ENCODE data around the gene KLF3. TPM values are rescaled to one million over a fixed set of nuclear protein-coding genes. Genes with fewer than 3 reads are reported as not detected.

The KLF3 gene
- total and polyA plus RNA-seq, 2 of the 8 experiments (the other 6 are each of a cell fraction or from before 2014, with no cell fraction given): 8.0 to 14.9 TPM

DNA sequence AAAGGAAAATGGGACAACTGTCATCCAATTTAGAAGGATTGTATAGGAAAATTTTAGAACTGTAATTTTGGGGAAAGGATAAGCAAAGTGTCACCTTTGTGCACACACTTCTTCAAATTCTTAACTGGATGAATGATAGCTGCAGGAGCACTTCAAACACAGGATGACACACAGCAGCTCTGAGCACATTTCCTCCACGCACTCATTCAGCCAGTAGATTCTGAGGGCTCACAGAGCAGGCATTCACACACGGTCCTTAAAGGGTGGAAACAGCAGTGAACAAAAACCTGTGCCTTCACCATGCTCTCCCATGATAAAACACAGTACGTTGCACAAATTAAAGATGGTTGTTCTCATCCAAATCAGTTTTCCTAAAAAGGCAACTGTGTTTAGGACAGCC lies 38.5 kb upstream of the KLF3 start:
- no peak overlapping the region for H2BK12ac ChIP-seq (ENCODE audit: low read depth, low read length)
- no peak overlapping the region for H2BK15ac ChIP-seq (ENCODE audit: low read length)
- no peak overlapping the region for H4K5ac ChIP-seq (ENCODE audit: insufficient read length, low read depth, low read length)
- H3K23me2 ChIP-seq (ENCODE audit: low read depth, low read length): no peaks in the 10 kb centered on the region
- no peak overlapping the region for H2AK5ac ChIP-seq (ENCODE audit: low read depth, low read length)
- no peak overlapping the region for H3K9ac ChIP-seq (replicated peaks in 1 of 4; ENCODE audit: extremely low read depth in 1 of 4, low read depth in 3 of 4, low read length in 3 of 4)
- no peaks in the 10 kb centered on the region for H3K79me1 ChIP-seq (ENCODE audit: low read depth, low read length)
- no peak overlapping the region for H4K8ac ChIP-seq (ENCODE audit: extremely low read depth, insufficient read depth, low read length)
- no peak overlapping the region for H2BK120ac ChIP-seq (replicated peaks; ENCODE audit: low read depth, low read length)
- no peak overlapping the region for H4K91ac ChIP-seq (replicated peaks; ENCODE audit: insufficient read length, low read length)
- no peak overlapping the region for H3K14ac ChIP-seq (ENCODE audit: insufficient read length)
- no peaks in the 10 kb centered on the region for H4K20me1 ChIP-seq (replicated peaks in 1 of 2; ENCODE audit: control insufficient read depth in 1 of 2, insufficient read depth in 2 of 2, low read length in 2 of 2)
- no peak overlapping the region for H3K56ac ChIP-seq (replicated peaks; ENCODE audit: insufficient read length, low read depth, low read length)
- H2BK20ac ChIP-seq (ENCODE audit: low read length): no peak overlapping the region
- no peak overlapping the region for H2AFZ ChIP-seq (ENCODE audit: low read length)
- TF ChIP-seq, protein P1, sequence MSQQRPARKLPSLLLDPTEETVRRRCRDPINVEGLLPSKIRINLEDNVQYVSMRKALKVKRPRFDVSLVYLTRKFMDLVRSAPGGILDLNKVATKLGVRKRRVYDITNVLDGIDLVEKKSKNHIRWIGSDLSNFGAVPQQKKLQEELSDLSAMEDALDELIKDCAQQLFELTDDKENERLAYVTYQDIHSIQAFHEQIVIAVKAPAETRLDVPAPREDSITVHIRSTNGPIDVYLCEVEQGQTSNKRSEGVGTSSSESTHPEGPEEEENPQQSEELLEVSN (IDR thresholded peaks at IDR 0.05): no peak
- TF ChIP-seq ZNF274 (IDR thresholded peaks at IDR 0.05; ENCODE audit: borderline replicate concordance, extremely low read depth, low read length) (no peak), SUZ12 (IDR thresholded peaks at IDR 0.05; ENCODE audit: low read length) (no peak), CBX5 (IDR thresholded peaks at IDR 0.05; ENCODE audit: low read depth, low read length) (no peak), RXRA (IDR thresholded peaks at IDR 0.05; ENCODE audit: insufficient read depth, low read depth, low read length) (no peak)
- TF ChIP-seq, protein P2, sequence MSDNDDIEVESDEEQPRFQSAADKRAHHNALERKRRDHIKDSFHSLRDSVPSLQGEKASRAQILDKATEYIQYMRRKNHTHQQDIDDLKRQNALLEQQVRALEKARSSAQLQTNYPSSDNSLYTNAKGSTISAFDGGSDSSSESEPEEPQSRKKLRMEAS (IDR thresholded peaks at IDR 0.05): no peak
- no peaks in the 10 kb centered on the region for H3K27me3 ChIP-seq (replicated peaks in 1 of 4; ENCODE audit: control insufficient read depth in 3 of 4, extremely low read depth in 1 of 4, insufficient read depth in 3 of 4, low read length in 3 of 4)
- no peak overlapping the region for H3K27ac ChIP-seq (ENCODE audit: low read depth, low read length)
- DNase-seq (ENCODE audit: low read depth in 1 of 2, low spot score in 2 of 2) (no peak), FAIRE-seq (no peak)
- H3K4me2 ChIP-seq (ENCODE audit: insufficient read depth in 1 of 2, low read depth in 2 of 2, low read length in 2 of 2): no peak overlapping the region
- POLR2A ChIA-PET (ENCODE audit: partially characterized antibody): no interaction called here
- no peak overlapping the region for H3K23ac ChIP-seq (ENCODE audit: insufficient read length)
- H3K36me3 ChIP-seq (ENCODE audit: control insufficient read depth in 2 of 4, insufficient read depth in 4 of 4, low read length in 3 of 4): no peaks in the 10 kb centered on the region; a peak in 1 of 8 replicates
- no peaks in the 10 kb centered on the region for H3K79me2 ChIP-seq (ENCODE audit: control insufficient read depth in 1 of 2, insufficient read depth in 2 of 2, low read length in 2 of 2)
- WGBS, 2 experiments (ENCODE audit: extremely low coverage in 1 of 2, insufficient coverage in 1 of 2, insufficient read length in 1 of 2, insufficient replicate concordance in 2 of 2, low coverage in 1 of 2, low lambda C conversion rate in 2 of 2, missing lambda C conversion rate in 1 of 2): 87% methylated on average over 3 of the region's 3 CpGs; no CpG with 5 or more reads in 1 of the 2 experiments
- CTCF ChIA-PET (ENCODE audit: partially characterized antibody): interaction anchor here (1.1 kb wide), 1 partner anchor 8 kb away, joined by 3 read pairs; no protein-coding TSS in a partner anchor
- H3K4ac ChIP-seq (replicated peaks; ENCODE audit: insufficient read length, low read depth, low read length): no peak overlapping the region
- peaks cover 0 to 6% of the 10 kb centered on the region in 2 experiments; a peak in 1 of 4 replicates for H3K9me3 ChIP-seq (ENCODE audit: insufficient read depth in 2 of 2, low read depth in 1 of 2, low read length in 1 of 2)
- no peaks in the 10 kb centered on the region for H3K4me1 ChIP-seq (replicated peaks in 1 of 4; ENCODE audit: control insufficient read depth in 3 of 4, insufficient read depth in 4 of 4, low read length in 3 of 4)
- no peak overlapping the region for H3K4me3 ChIP-seq (ENCODE audit: extremely low read depth in 1 of 4, insufficient read depth in 2 of 4, low read depth in 3 of 4, low read length in 4 of 4)
- H2BK5ac ChIP-seq (ENCODE audit: low read depth, low read length): no peak overlapping the region
- H3K18ac ChIP-seq (ENCODE audit: extremely low read depth, low read length): no peak overlapping the region
